GM18868 (cell line): ENCODE data around the gene LAGE3.
"Not testable (repeated sequence)": the region's sequence is repeated elsewhere in the genome, so short reads cannot be mapped to it uniquely, and the experiment has no call there.

Experiments
- ATAC-seq: cut with Tn5 transposase; IDR thresholded peaks from one replicate; pipeline ENCODE4 v1.9.1; 2021; ENCODE audit warnings: mild to moderate bottlenecking, moderate library complexity; ENCODE audit not compliant: unreplicated experiment

The LAGE3 gene

GRCh38 chrX:154502989-154503388 is 23.9 kb upstream of the LAGE3 start:
- ATAC-seq: no peak

- no peak for ATAC-seq
These were observed 23.0 kb upstream of the LAGE3 start for GRCh38 chrX:154502098-154502497.

GRCh38 chrX:154501423-154501822 is 22.3 kb upstream of the LAGE3 start:
- not testable (repeated sequence) for ATAC-seq

DNA sequence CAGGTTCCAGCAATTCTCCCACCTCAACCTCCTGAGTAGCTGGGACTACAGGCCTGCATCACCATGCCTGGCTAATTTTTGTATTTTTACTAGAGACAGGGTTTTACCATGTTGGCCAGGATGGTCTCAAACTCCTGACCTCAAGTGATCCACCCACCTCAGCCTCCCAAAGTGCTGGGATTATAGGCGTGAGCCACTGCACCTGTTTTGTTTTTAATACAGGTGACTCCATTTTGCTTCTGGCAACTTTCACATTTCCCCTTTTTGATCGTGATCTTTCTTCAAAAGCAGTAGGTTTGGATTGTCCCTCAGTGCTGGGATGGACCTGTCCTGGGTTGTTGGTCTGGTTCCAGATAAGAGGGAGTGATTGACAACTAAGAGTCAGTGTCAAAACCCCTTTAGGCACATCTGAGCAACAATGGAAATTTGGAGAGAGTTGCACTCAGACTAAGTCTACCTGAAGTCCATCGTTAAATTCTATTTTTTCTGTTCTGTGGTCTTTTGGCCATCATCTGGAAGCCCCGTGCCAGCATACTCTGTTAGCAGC is 17.6 kb upstream of the LAGE3 start:
- not testable (repeated sequence) for ATAC-seq

DNA sequence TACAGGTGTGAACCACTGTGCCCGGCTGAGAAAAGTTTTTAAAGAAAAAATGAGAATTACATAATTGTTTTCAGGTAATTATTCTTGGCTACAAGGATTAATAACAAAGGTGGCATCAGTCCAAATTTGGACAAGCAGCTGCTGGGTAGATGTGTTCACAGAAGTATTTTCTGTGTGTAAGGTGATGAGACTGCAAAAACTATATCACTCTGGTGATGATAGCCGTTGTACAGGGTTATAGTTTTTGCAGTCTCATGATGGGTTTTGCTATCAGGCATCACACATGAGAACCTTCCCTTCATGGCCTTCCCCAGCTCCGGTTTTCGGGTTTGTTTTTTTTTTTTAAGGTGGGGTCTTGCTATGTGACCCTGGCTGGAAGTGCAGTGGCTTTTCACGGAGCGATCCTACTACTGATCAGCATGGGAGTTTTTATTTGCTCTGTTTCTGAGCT is 16.4 kb upstream of the LAGE3 start:
- no peak for ATAC-seq

GRCh38 chrX:154494715-154495114 is 15.6 kb upstream of the LAGE3 start:
- ATAC-seq: no peak

- peak; percentile 90 for ATAC-seq
These were observed 11.5 kb upstream of the LAGE3 start, which contains the start of gene SLC10A3 for GRCh38 chrX:154490414-154491083. SLC10A3 (minus strand) TSS chrX:154490629; CDS start chrX:154488940, 1,689 bp downstream.

DNA sequence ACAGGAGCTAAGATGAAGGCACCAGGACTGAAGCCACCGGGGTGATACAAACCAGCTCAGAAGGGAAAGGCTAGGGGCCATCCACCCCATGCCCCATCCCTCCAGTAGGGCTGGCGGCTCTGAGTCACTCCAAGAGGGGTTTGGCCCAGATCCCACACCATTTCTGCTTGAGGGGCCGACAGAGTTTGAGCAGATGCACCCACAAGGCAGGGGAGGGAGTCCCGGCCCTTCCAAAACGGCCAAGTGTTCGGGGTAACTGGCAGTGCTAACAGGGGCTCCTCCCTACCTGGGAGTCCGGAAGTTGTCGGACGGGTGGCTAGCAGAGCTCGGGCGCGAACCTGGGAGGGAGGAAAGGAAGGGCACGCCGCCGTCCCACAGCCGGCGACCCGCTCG is 10.9 kb upstream of the LAGE3 start:
- peak; percentile 13 for ATAC-seq

GRCh38 chrX:154489182-154489581 is 10.1 kb upstream of the LAGE3 start:
- no peak for ATAC-seq

DNA sequence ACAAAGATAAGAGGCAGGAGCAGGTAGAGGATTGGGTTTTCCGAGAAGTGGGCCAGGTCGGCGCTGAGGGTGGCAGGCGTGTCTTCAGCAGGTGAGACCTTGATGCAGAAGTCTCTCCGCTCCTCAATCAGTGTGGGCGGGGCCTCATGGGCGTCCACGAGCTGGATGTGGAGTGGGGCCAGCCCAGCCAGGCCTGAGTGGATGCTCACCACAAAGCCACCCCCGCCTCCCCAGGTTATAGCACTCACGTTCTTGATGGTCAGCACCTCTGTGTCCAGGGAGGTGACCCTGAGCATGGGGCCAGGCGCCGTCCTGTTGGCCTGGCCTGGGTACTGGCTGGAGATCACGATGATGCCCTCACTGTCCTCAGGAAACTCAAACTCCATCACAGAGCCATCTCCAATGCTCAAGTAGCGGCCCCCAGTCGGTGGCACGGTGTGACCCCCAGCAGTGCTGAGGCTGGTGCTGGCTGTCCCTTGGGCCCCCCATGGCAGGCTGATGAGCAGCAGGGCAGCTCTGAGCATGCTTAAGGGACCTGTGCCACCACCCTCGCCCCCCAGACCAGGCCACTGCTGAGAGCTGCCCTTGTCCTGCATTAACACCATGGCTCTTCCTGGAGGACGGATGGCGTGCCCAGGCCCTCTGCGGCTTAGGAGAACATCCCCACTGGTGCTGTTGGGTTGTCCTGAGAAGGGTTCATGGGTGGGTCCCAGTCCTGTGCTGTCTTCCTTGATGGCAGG is 9.4 kb upstream of the LAGE3 start:
- no peak for ATAC-seq

GRCh38 chrX:154487518-154488290 is 8.6 kb upstream of the LAGE3 start:
- no peak for ATAC-seq

- peak; percentile 29 for ATAC-seq
These were observed 7.5 kb upstream of the LAGE3 start, which contains the start of gene UBL4A for GRCh38 chrX:154486396-154487207. UBL4A (minus strand) TSS chrX:154486615; CDS start chrX:154486584, 31 bp downstream.

DNA sequence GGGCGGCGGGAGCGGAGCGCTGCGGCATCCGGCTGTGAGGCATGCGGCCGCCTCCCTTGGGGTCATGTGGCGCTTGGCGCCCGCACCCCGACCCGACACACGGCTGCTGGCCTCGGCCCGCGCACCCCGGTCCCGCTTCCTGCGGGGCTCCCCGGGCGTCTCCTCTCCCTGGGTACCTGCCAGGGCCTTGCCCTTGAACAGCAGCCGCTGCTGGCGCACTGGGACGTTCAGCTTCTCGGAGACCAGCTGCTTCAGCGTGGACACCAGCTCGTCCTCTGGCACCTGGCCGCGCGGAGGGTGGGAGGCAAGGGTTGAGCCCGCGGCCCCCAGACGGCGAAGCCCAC is 6.9 kb upstream of the LAGE3 start:
- ATAC-seq: no peak

- ATAC-seq: no peak
These were observed 6.3 kb upstream of the LAGE3 start for GRCh38 chrX:154485150-154486051.

GRCh38 chrX:154484255-154485149 is 5.4 kb upstream of the LAGE3 start:
- ATAC-seq: no peak

DNA sequence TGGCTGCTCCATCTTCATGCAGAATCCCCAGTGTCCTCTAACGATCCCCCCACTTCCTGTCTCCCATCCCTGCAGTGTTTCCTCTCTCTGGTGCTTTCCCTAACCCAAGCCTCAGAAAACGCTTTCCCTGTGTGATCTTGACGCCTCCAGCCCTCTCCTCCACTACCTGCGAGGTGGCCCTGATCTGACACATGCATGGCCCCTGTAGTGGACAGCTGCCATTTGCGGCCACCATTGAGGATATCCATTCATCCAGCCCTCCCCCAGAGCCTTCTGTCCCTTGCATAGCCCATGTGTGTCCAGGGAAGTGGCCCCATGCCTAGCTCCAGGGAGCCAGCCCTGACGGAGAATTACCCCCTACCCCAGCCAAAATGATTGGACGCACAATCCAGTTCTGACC is 4.2 kb upstream of the LAGE3 start:
- ATAC-seq: no peak

- ATAC-seq: no peak
These were observed 3.7 kb upstream of the LAGE3 start for GRCh38 chrX:154482786-154483185.

DNA sequence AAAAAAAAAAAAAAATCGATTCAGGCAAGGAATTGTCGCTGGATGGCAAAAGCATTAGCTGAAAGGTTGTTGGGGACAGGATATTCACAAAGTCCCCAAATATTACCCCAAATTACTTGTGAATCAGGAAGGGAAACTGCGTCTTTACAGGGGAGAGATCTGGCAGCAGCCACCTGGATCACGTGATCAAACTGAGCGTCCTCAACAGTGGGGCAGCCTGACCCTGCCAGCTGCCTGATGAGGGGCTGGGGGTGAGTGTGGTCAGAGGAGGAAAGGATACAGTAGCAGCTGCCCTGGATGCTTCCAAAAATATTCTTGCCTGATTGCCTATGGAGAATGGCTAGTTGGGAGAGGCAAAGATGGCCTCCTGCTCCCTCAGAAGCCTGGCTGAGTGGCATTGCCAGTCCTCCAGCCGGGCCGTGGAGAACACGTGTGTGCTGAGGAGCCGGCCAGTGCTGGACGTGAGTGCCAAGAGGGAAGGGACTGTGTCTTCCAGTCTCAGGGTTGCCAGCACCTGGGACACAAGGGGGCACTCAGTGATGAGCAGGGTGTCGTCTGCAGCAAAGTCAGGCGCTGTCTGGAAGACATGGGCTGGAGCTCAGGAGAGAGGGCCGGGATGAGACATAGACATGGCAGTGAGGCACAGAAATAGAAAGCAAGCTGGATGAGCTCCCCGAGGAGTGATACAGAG is 3.0 kb upstream of the LAGE3 start:
- no peak for ATAC-seq
